T-helper 17 cell (primary cell): ENCODE results near the gene GOLGA8N. TPM values are rescaled to one million over a fixed set of nuclear protein-coding genes. Genes with fewer than 3 reads are reported as not detected.
A peak's percentile ranks its signal among the peaks of the same experiment; 100 is the strongest.

Experiments
- ATAC-seq: fragments of 150-1000 bp; cut with Tn5 transposase; 2 replicates; pipeline ENCODE4 v1.10.0; 2021; ENCODE audit warnings: mild to moderate bottlenecking, moderate library complexity
- DNase-seq, 3 donors: peaks; one replicate each; pipeline versions ENCODE4 v3.0.0 to v3.0.0-alpha.2; 2020 to 2021
- H3K9me3 ChIP-seq: one replicate; pipeline ENCODE4 v1.7.0; 2013; ENCODE audit warnings: low read length, mild to moderate bottlenecking; ENCODE audit not compliant: control insufficient read depth, poor library complexity, severe bottlenecking
- H3K27ac Mint-ChIP-seq: one replicate; pipeline ENCODE4 v1.8.0; 2022; ENCODE audit warnings: mild to moderate bottlenecking, moderate library complexity, mixed read lengths
- H3K27me3 Mint-ChIP-seq: one replicate; pipeline ENCODE4 v1.8.0; 2022; ENCODE audit warnings: mixed read lengths
- H3K36me3 Mint-ChIP-seq: one replicate; pipeline ENCODE4 v1.8.0; 2022; ENCODE audit warnings: low read depth, mixed read lengths
- H3K4me1 Mint-ChIP-seq: one replicate; pipeline ENCODE4 v1.8.0; 2022; ENCODE audit warnings: mild to moderate bottlenecking, mixed read lengths
- H3K4me3 Mint-ChIP-seq: one replicate; pipeline ENCODE4 v1.8.0; 2022; ENCODE audit warnings: mild to moderate bottlenecking, moderate library complexity, mixed read lengths
- total RNA-seq, 4 donors: library from RNA in 2 of 4; stranded (reverse) in 2 of 4; gene quantifications; one replicate each; pipeline ENCODE4 v1.2.3 and lab custom pipeline; 2022 to 2026

Gene GOLGA8N
- total RNA-seq, 2 donors from 2014 or later: 3.9 to 6.3 TPM

- Mint-ChIP-seq H3K27ac (no peak overlapping the region), H3K4me1 (peaks cover 5% of the 10 kb centered on the region), H3K36me3 (peaks cover 8% of the 10 kb centered on the region), H3K4me3 (no peak overlapping the region), H3K27me3 (no peaks in the 10 kb centered on the region)
- ATAC-seq (no peak), DNase-seq (no peak)
- no peaks in the 10 kb centered on the region for H3K9me3 ChIP-seq
Observed at GRCh38 chr15:32636908-32637567, 43.8 kb downstream of the GOLGA8N start.

- ATAC-seq: no peak
- H3K27ac Mint-ChIP-seq: no peak overlapping the region
- no peaks in the 10 kb centered on the region for H3K9me3 ChIP-seq
- peaks cover 5% of the 10 kb centered on the region for H3K4me1 Mint-ChIP-seq
- no peak for DNase-seq
- H3K27me3 Mint-ChIP-seq: no peaks in the 10 kb centered on the region
- no peak overlapping the region for H3K4me3 Mint-ChIP-seq
- H3K36me3 Mint-ChIP-seq: peaks cover 8% of the 10 kb centered on the region
Observed at GRCh38 chr15:32637704-32638103, 44.4 kb downstream of the GOLGA8N start.

- DNase-seq (no peak), ATAC-seq (no peak)
- no peaks in the 10 kb centered on the region for H3K27me3 Mint-ChIP-seq
- no peaks in the 10 kb centered on the region for H3K9me3 ChIP-seq
- peaks cover 2% of the 10 kb centered on the region for H3K4me1 Mint-ChIP-seq
- H3K27ac Mint-ChIP-seq: no peak within 1 kb of the TSS
- H3K4me3 Mint-ChIP-seq: peak within 1 kb of the TSS; percentile 43
- peaks cover 2% of the 10 kb centered on the region for H3K36me3 Mint-ChIP-seq
Observed at GRCh38 chr15:32641517-32642059, 48.3 kb downstream of the GOLGA8N start, which contains the start of gene SCG5. TSS of gene SCG5 (plus strand) at chr15:32641710. CDS start at chr15:32643593, 1,883 bp downstream.

- Mint-ChIP-seq H3K4me1 (peaks cover 2% of the 10 kb centered on the region), H3K36me3 (peaks cover 4% of the 10 kb centered on the region), H3K27me3 (no peaks in the 10 kb centered on the region), H3K4me3 (no peak overlapping the region), H3K27ac (no peak overlapping the region)
- H3K9me3 ChIP-seq: no peaks in the 10 kb centered on the region
- ATAC-seq (no peak), DNase-seq (no peak)
Observed at GRCh38 chr15:32642667-32643435, 49.6 kb downstream of the GOLGA8N start.

- Mint-ChIP-seq H3K4me3 (no peak overlapping the region), H3K36me3 (peaks cover 5% of the 10 kb centered on the region)
- no peak for ATAC-seq
Observed at GRCh38 chr15:32643907-32644445, 50.7 kb downstream of the GOLGA8N start.

GRCh38 chr15:32646291-32646690 lies 53.0 kb downstream of the GOLGA8N start:
- H3K36me3 Mint-ChIP-seq: peaks cover 4% of the 10 kb centered on the region
- H3K27ac Mint-ChIP-seq: no peak overlapping the region
- peaks cover 2% of the 10 kb centered on the region for H3K4me1 Mint-ChIP-seq
- no peaks in the 10 kb centered on the region for H3K9me3 ChIP-seq
- no peaks in the 10 kb centered on the region for H3K27me3 Mint-ChIP-seq
- ATAC-seq (no peak), DNase-seq (no peak)
- no peak overlapping the region for H3K4me3 Mint-ChIP-seq

More at GRCh38 chr15:32643907-32644445, 50.7 kb downstream of the GOLGA8N start:
- H3K27me3 Mint-ChIP-seq: no peaks in the 10 kb centered on the region
- no peak overlapping the region for H3K27ac Mint-ChIP-seq
- DNase-seq: no peak
- H3K9me3 ChIP-seq: no peaks in the 10 kb centered on the region
- peaks cover 2% of the 10 kb centered on the region for H3K4me1 Mint-ChIP-seq

- no peaks in the 10 kb centered on the region for H3K9me3 ChIP-seq
- no peak overlapping the region for H3K27ac Mint-ChIP-seq
- H3K4me1 Mint-ChIP-seq: peaks cover 2% of the 10 kb centered on the region
- no peak for ATAC-seq
- H3K4me3 Mint-ChIP-seq: no peak overlapping the region
- DNase-seq: no peak
- H3K27me3 Mint-ChIP-seq: no peaks in the 10 kb centered on the region
- peaks cover 5% of the 10 kb centered on the region for H3K36me3 Mint-ChIP-seq
Observed at GRCh38 chr15:32649342-32649741, 56.1 kb downstream of the GOLGA8N start.

GRCh38 chr15:32651229-32651837 lies 58.1 kb downstream of the GOLGA8N start:
- peaks cover 5% of the 10 kb centered on the region for H3K36me3 Mint-ChIP-seq
- no peaks in the 10 kb centered on the region for H3K27me3 Mint-ChIP-seq
- H3K4me1 Mint-ChIP-seq: no peaks in the 10 kb centered on the region
- H3K27ac Mint-ChIP-seq: peak overlapping the region; percentile 19
- ATAC-seq (peak; percentile 87), DNase-seq (peak in 2 of 3 donors; percentile 12 to 32)
- no peaks in the 10 kb centered on the region for H3K9me3 ChIP-seq
- H3K4me3 Mint-ChIP-seq: no peak overlapping the region

- peaks cover 1% of the 10 kb centered on the region for H3K4me1 Mint-ChIP-seq
- H3K27ac Mint-ChIP-seq: no peak overlapping the region
- H3K4me3 Mint-ChIP-seq: no peak overlapping the region
- no peaks in the 10 kb centered on the region for H3K27me3 Mint-ChIP-seq
- no peak for ATAC-seq
- peaks cover 5% of the 10 kb centered on the region for H3K36me3 Mint-ChIP-seq
- DNase-seq: no peak
- H3K9me3 ChIP-seq: no peaks in the 10 kb centered on the region
Observed at GRCh38 chr15:32652178-32652577, 58.9 kb downstream of the GOLGA8N start.

- H3K36me3 Mint-ChIP-seq: peaks cover 2% of the 10 kb centered on the region
- H3K4me3 Mint-ChIP-seq: no peak overlapping the region
- no peak overlapping the region for H3K27ac Mint-ChIP-seq
- H3K9me3 ChIP-seq: no peaks in the 10 kb centered on the region
- DNase-seq (no peak), ATAC-seq (no peak)
- H3K4me1 Mint-ChIP-seq: peaks cover 11% of the 10 kb centered on the region
- H3K27me3 Mint-ChIP-seq: no peaks in the 10 kb centered on the region
Observed at GRCh38 chr15:32656091-32656490, 62.8 kb downstream of the GOLGA8N start.

- DNase-seq (no peak), ATAC-seq (no peak)
- Mint-ChIP-seq H3K4me1 (peaks cover 11% of the 10 kb centered on the region), H3K27me3 (no peaks in the 10 kb centered on the region), H3K36me3 (peaks cover 2% of the 10 kb centered on the region), H3K4me3 (no peak overlapping the region), H3K27ac (no peak overlapping the region)
- no peaks in the 10 kb centered on the region for H3K9me3 ChIP-seq
Observed at GRCh38 chr15:32656496-32656895, 63.2 kb downstream of the GOLGA8N start.
